Muscle layer of colon (tissue), 2 donors: ENCODE data around the gene MT3.

Experiments used
- H3K27ac ChIP-seq: one replicate; pipeline ENCODE4 v1.7.0; 2013; ENCODE audit warnings: low read depth, mild to moderate bottlenecking, low read length, moderate library complexity
- H3K27me3 ChIP-seq, 2 donors: one replicate each; pipeline ENCODE4 v1.7.0; 2013; ENCODE audit warnings: low read length in 2 of 2, mild to moderate bottlenecking in 2 of 2; ENCODE audit not compliant: insufficient read depth in 2 of 2, control insufficient read depth in 1 of 2
- H3K36me3 ChIP-seq: one replicate; pipeline ENCODE4 v1.7.0; 2013; ENCODE audit warnings: mild to moderate bottlenecking, low read length; ENCODE audit not compliant: insufficient read depth
- H3K4me1 ChIP-seq: one replicate; pipeline ENCODE4 v1.7.0; 2013; ENCODE audit warnings: mild to moderate bottlenecking, low read length; ENCODE audit not compliant: insufficient read depth
- H3K4me3 ChIP-seq, 2 donors: one replicate each; pipeline ENCODE4 v1.7.0; 2013; ENCODE audit warnings: low read length in 2 of 2, low read depth in 1 of 2, mild to moderate bottlenecking in 1 of 2, moderate library complexity in 1 of 2
- H3K9ac ChIP-seq: one replicate; pipeline ENCODE4 v1.7.0; 2013; ENCODE audit warnings: low read length
- H3K9me3 ChIP-seq: one replicate; pipeline ENCODE4 v1.7.0; 2013; ENCODE audit warnings: mild to moderate bottlenecking, low read length
- donor health status: abdominal sarcoma.
- donor health status: Adenocarcinoma of cecum.

Gene MT3

GRCh38 chr16:56625140-56625942 is 36.0 kb downstream of the MT3 start, which contains the start of gene MT1E:
Gene MT1E (plus strand): TSS chr16:56625781. CDS start chr16:56625852, 71 bp downstream.
- Histone ChIP-seq H3K9me3 (no peaks in the 10 kb centered on the region), H3K36me3 (no peaks in the 10 kb centered on the region), H3K9ac (peak within 1 kb of the TSS; percentile 71), H3K4me3 (peak within 1 kb of the TSS; percentile 87 to 97), H3K27ac (peak within 1 kb of the TSS; percentile 74), H3K4me1 (peaks cover 12% of the 10 kb centered on the region), H3K27me3 (no peaks in the 10 kb centered on the region)

- H3K9ac ChIP-seq: peak overlapping the region; percentile 71
- H3K4me1 ChIP-seq: peaks cover 12% of the 10 kb centered on the region
- peak overlapping the region; percentile 87 to 97 for H3K4me3 ChIP-seq
- no peaks in the 10 kb centered on the region for H3K9me3 ChIP-seq
- H3K36me3 ChIP-seq: no peaks in the 10 kb centered on the region
- no peaks in the 10 kb centered on the region for H3K27me3 ChIP-seq
- peak overlapping the region; percentile 74 for H3K27ac ChIP-seq
Measured at GRCh38 chr16:56625943-56626654, 36.8 kb downstream of the MT3 start.

GRCh38 chr16:56626685-56627084 is 37.4 kb downstream of the MT3 start:
- peak overlapping the region; percentile 74 for H3K27ac ChIP-seq

GRCh38 chr16:56628486-56629350 is 39.4 kb downstream of the MT3 start:
- H3K27me3 ChIP-seq: peaks cover 0 to 6% of the 10 kb centered on the region in 2 donors

More at GRCh38 chr16:56626685-56627084, 37.4 kb downstream of the MT3 start:
- Histone ChIP-seq H3K27me3 (no peaks in the 10 kb centered on the region), H3K9ac (peak overlapping the region; percentile 71), H3K36me3 (no peaks in the 10 kb centered on the region), H3K9me3 (no peaks in the 10 kb centered on the region), H3K4me3 (peak overlapping the region in 1 of 2 donors; percentile 87), H3K4me1 (peaks cover 14% of the 10 kb centered on the region)

GRCh38 chr16:56629531-56629930 is 40.2 kb downstream of the MT3 start:
- H3K9me3 ChIP-seq: no peaks in the 10 kb centered on the region
- H3K27ac ChIP-seq: no peak overlapping the region
- no peak overlapping the region for H3K9ac ChIP-seq
- H3K27me3 ChIP-seq: peaks cover 6 to 10% of the 10 kb centered on the region in 2 donors
- no peaks in the 10 kb centered on the region for H3K36me3 ChIP-seq
- no peak overlapping the region for H3K4me3 ChIP-seq
- peaks cover 23% of the 10 kb centered on the region for H3K4me1 ChIP-seq

More at GRCh38 chr16:56628486-56629350, 39.4 kb downstream of the MT3 start:
- Histone ChIP-seq H3K4me1 (peaks cover 23% of the 10 kb centered on the region), H3K9ac (no peak overlapping the region), H3K4me3 (no peak overlapping the region), H3K36me3 (no peaks in the 10 kb centered on the region), H3K27ac (peak overlapping the region; percentile 42), H3K9me3 (no peaks in the 10 kb centered on the region)

- Histone ChIP-seq H3K27me3 (peaks cover 11 to 16% of the 10 kb centered on the region in 2 donors), H3K9ac (no peak overlapping the region), H3K36me3 (no peaks in the 10 kb centered on the region), H3K4me3 (no peak overlapping the region), H3K9me3 (no peaks in the 10 kb centered on the region), H3K4me1 (peaks cover 28% of the 10 kb centered on the region), H3K27ac (no peak overlapping the region)
Measured at GRCh38 chr16:56630134-56630533, 40.8 kb downstream of the MT3 start.

GRCh38 chr16:56631197-56631596 is 41.9 kb downstream of the MT3 start:
- Histone ChIP-seq H3K4me3 (no peak overlapping the region), H3K9me3 (no peaks in the 10 kb centered on the region), H3K4me1 (peaks cover 36% of the 10 kb centered on the region), H3K27ac (no peak overlapping the region), H3K9ac (no peak overlapping the region), H3K36me3 (no peaks in the 10 kb centered on the region), H3K27me3 (peaks cover 22 to 27% of the 10 kb centered on the region in 2 donors)

- H3K36me3 ChIP-seq: no peaks in the 10 kb centered on the region
Measured at GRCh38 chr16:56631832-56632155, 42.5 kb downstream of the MT3 start.

GRCh38 chr16:56632156-56632847 is 43.0 kb downstream of the MT3 start, which contains the start of gene MT1M:
Gene MT1M (plus strand): TSS chr16:56632659. CDS start chr16:56632732, 73 bp downstream.
- Histone ChIP-seq H3K9me3 (no peaks in the 10 kb centered on the region), H3K27ac (peak within 1 kb of the TSS; percentile 42), H3K9ac (peak within 1 kb of the TSS; percentile 53), H3K4me3 (peak within 1 kb of the TSS; percentile 51 to 63), H3K4me1 (peaks cover 26% of the 10 kb centered on the region), H3K27me3 (peaks cover 24 to 38% of the 10 kb centered on the region in 2 donors), H3K36me3 (no peaks in the 10 kb centered on the region)

More at GRCh38 chr16:56631832-56632155, 42.5 kb downstream of the MT3 start:
- peak overlapping the region; percentile 51 to 63 for H3K4me3 ChIP-seq
- peak overlapping the region; percentile 44 for H3K9ac ChIP-seq
- peaks cover 31% of the 10 kb centered on the region for H3K4me1 ChIP-seq
- peaks cover 22 to 33% of the 10 kb centered on the region in 2 donors for H3K27me3 ChIP-seq
- peak overlapping the region; percentile 42 for H3K27ac ChIP-seq
- H3K9me3 ChIP-seq: no peaks in the 10 kb centered on the region

GRCh38 chr16:56632848-56633365 is 43.6 kb downstream of the MT3 start:
- no peaks in the 10 kb centered on the region for H3K9me3 ChIP-seq
- H3K27me3 ChIP-seq: peaks cover 30 to 44% of the 10 kb centered on the region in 2 donors
- no peaks in the 10 kb centered on the region for H3K36me3 ChIP-seq
- peak overlapping the region; percentile 53 for H3K9ac ChIP-seq
- H3K4me3 ChIP-seq: peak overlapping the region; percentile 51 to 63
- H3K4me1 ChIP-seq: peaks cover 24% of the 10 kb centered on the region
- H3K27ac ChIP-seq: no peak overlapping the region
